HS-5 (cell line): ENCODE results near the gene PRR14.
A peak's percentile ranks its signal among the peaks of the same experiment; 100 is the strongest.
"Not testable (repeated sequence)": the region's sequence is repeated elsewhere in the genome, so short reads cannot be mapped to it uniquely, and the experiment has no call there.

Source experiments
- DNase-seq: peaks from one replicate; pipeline ENCODE4 v3.0.0-alpha.2; 2012; ENCODE audit warnings: low read depth

PRR14 gene

GRCh38 chr16:30632454-30632853 lies 18.3 kb upstream of the PRR14 start:
- not testable (repeated sequence) for DNase-seq

- DNase-seq = no peak
Observed at GRCh38 chr16:30633526-30633925, 17.2 kb upstream of the PRR14 start.

GRCh38 chr16:30636599-30636998 lies 14.2 kb upstream of the PRR14 start:
- no peak for DNase-seq

- DNase-seq = not testable (repeated sequence)
Observed at GRCh38 chr16:30637139-30637538, 13.6 kb upstream of the PRR14 start.

GRCh38 chr16:30637944-30638343 lies 12.8 kb upstream of the PRR14 start:
- DNase-seq = peak; percentile 30

- no peak for DNase-seq
Observed at GRCh38 chr16:30641378-30641982, 9.3 kb upstream of the PRR14 start.

- no peak for DNase-seq
Observed at GRCh38 chr16:30644334-30644830, 6.4 kb upstream of the PRR14 start.

- DNase-seq = no peak
Observed at GRCh38 chr16:30645727-30646126, 5.0 kb upstream of the PRR14 start.

GRCh38 chr16:30647274-30647571 lies 3.5 kb upstream of the PRR14 start:
- DNase-seq = no peak

- DNase-seq = no peak
Observed at GRCh38 chr16:30649725-30650368, 913 bp upstream of the PRR14 start.

- no peak for DNase-seq
Observed at GRCh38 chr16:30651124-30652004, 604 bp downstream of the PRR14 start.

- DNase-seq = no peak
Observed at GRCh38 chr16:30652005-30652296, 1.2 kb downstream of the PRR14 start.

- DNase-seq = no peak
Observed at GRCh38 chr16:30652718-30653117, 2.0 kb downstream of the PRR14 start.

GRCh38 chr16:30654856-30655255 lies 4.1 kb downstream of the PRR14 start:
- DNase-seq = no peak

- no peak for DNase-seq
Observed at GRCh38 chr16:30655815-30656347, 5.1 kb downstream of the PRR14 start.

- no peak for DNase-seq
Observed at GRCh38 chr16:30656388-30656787, 5.6 kb downstream of the PRR14 start.

GRCh38 chr16:30656974-30657865 lies 6.5 kb downstream of the PRR14 start:
- DNase-seq = no peak

- peak; percentile 99 for DNase-seq
Observed at GRCh38 chr16:30657866-30658730, 7.3 kb downstream of the PRR14 start, which contains the start of gene FBRS. TSS of gene FBRS (plus strand) at chr16:30658431. CDS start at chr16:30659519, 1,088 bp downstream.

GRCh38 chr16:30658731-30659506 lies 8.2 kb downstream of the PRR14 start:
- DNase-seq = peak; percentile 91
